8988T (cell line): ENCODE measurements around the gene OSBPL9.
A peak's percentile ranks its signal among the peaks of the same experiment; 100 is the strongest.
"Not testable (repeated sequence)": the region's sequence is repeated elsewhere in the genome, so short reads cannot be mapped to it uniquely, and the experiment has no call there.

Experiments
- DNase-seq: peaks from one replicate; pipeline ENCODE4 v3.0.0; 2011

The OSBPL9 gene

DNA sequence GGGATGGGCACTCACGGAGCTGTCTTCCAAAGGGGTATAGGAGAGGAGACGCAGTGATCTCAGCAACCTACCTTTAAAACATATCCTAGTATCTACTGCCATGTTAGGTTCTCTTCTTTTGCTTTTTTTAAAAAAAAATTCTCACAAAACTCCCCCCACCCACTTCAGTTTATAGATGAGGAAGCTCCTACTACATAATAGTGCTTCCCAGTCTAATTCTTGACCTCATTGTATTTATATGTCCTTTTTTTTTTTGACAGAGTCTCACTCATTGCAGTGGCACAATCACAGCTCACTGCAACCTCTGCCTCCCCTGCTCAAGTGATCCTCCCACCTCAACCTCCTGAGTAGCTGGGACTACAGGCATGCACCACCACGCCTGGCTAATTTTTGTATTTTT, 99.9 kb downstream of the OSBPL9 start:
- DNase-seq, result no peak

DNA sequence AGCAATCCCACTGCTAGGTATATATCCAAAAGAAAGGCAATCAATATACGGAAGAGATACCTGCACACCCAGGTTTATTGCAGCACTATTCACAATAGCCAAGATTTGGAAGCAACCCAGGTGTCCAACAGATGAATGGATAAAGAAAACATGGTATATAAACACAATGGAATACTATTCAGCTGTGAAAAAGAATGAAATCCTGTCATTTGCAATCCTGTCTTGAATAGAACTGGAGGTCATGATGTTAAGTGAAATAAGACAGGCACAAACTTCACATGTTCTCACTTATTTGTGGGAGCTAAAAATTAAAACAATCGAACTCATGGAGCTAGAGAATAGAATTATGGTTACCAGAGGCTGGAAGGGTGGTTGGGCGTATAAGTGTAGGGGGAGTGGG, 101.0 kb downstream of the OSBPL9 start:
- no peak for DNase-seq

DNA sequence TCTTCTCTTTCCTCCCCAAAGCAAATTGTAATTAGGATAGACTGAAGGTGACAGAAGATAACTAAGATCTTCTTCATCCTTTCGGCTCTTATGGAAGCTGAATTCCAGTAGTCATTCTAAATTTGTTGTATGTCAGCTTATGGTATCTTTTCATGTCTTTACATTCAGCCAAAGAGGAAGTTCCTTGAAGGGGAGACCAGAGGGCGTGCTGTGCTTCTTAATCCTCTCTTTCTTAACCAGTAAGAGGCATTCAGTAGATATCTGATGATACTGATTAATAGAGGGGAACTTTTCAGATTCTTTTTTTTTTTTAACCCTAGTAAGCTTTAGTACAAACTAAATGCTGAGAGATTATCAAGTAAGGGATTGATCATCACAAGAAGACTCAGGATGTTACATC, 102.3 kb downstream of the OSBPL9 start:
- no peak for DNase-seq

DNA sequence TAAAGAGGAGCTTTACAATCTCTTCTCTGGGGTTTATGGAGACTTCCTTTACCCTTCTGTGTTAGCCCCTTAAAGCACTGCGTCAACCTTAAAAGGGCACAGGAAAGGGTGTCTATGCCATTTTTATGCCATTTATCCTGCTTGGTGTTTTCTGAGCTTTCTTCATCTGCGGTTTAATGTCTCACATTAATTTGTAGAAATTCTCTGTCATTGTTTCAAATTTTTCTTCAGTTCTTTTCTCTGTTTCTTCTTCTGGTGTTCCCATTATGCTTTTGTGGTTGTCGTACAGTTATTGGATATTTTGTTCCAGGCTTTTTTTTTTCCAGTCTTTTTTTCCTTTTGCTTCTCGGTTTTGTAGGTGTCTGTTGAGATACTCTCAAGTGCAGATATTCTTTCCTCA, 107.9 kb downstream of the OSBPL9 start:
- no peak for DNase-seq

DNA sequence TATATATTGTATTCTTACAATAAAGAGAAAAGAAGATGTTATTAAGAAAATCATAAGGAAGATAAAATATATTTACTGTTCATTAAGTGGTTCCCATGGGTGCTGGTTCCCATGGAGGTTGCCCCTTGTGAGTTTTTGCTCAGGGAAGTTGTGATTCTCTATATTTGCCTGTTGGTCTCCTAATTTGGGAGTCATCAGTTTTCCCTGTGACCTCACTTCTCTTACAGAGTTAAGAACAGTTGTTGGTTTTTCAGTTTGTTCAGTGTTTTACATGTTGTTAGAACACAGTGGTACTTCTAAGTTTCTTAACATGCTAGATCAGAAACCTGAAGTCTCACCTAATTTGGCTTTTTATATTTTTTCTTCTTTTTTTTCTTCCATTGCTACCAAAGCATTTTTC, 109.2 kb downstream of the OSBPL9 start:
- DNase-seq, result no peak

DNA sequence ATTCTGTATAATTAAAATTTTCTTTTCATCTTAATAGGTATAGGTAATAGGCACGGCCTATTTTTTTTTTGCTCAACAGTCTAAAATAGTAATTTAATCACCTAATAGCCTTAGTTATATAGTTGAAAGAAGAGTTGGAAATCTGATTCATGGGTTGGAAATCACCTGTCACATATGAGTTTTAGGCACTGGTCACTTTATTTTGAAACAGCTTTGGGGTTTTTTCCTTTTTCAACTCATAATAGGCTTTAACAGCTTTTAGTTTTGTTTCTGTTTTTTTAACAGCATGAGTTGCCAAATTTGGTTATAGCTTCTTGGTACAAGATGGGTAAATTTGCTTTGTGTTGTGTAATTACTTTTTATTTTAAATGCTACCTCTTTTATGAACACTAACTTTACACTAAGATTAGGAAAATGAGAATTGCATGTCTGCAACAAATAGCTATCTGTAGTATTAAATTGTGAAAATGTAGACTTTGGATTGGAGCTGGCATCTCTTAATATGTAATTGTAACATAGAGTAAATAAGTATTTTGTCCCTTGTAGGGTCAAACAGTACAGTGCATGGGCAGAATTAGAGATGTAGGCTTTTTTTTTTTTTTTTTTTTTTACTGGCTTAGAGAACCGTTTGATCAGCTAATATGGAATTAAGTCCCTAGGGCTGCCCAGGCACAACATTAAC, 109.8 kb downstream of the OSBPL9 start:
- DNase-seq, result no peak

DNA sequence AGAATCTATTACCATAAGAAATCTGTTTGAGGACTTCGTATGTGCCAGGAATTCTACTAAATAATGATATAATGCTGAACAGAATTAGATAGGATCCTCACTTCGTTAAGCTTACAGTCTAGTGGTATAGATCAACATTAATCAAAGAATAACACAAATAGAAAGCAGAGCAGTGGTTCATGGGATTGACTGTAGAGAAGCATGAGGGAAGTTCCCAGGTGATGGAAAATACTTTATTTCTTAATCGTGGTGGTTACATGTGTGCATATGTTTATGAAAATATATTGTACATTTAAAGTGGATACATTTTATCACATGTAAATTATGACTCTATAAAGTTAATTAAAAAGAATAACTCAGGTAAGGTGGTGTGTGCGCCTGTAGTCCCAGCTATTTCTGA, 110.5 kb downstream of the OSBPL9 start:
- no peak for DNase-seq

DNA sequence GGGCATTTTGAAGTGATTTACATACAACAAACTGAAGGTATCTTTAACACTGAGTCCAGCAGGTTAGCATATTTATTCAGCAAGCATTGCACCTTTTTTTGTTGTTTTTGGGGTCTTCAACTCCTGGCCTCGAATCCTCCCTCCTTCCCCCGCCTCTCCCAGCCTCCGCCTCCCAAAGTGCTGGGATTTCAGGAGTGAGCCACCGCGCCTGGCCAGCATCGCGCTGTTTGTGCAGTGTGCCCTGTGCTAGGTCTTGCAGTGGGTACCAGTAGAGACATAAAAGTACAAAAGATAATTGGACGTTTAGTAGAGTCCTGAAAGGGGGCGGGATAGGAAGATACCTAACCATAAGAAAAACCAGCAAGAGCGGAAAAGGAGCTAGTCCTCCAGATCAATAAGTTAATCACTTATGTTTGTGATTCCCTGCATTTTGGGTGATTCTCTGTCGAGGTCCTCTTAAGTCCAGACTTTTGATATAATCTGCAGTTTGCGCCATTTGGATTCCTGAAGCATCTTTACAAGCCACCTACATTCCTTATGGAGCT, 111.8 kb downstream of the OSBPL9 start:
- no peak for DNase-seq

DNA sequence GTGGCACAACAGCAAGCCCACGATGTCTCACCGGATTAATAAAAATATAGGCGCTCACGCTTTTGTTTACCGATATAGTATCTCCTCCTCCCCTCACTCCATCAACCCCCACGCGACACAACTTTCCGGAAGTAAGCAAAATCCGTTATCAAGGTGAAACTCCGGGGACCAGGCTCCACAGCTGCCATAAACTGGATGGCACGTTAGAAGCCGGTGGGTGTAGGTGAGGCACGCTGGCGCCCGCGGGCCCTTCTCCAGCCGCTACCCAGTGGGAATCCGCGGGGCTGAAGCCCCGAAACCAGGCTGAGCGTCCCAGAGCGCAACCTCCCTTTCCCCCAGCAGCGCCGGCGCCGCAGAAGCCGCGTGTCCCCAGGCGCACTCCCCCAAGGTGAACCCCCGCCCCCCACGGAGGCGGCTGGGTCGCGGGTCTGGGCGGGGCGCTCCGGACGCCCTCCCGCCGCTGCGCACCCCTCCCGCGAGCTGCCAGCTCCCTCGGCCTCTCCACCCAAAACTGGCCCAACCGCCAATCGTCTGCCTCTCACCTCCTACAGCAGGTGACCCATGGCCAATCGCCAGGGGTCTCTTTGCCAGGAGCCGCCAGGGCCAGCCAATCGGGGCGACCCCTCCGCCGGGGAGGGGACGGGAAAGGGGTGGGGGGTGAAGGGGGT, 112.4 kb downstream of the OSBPL9 start:
- peak; percentile 65 for DNase-seq

DNA sequence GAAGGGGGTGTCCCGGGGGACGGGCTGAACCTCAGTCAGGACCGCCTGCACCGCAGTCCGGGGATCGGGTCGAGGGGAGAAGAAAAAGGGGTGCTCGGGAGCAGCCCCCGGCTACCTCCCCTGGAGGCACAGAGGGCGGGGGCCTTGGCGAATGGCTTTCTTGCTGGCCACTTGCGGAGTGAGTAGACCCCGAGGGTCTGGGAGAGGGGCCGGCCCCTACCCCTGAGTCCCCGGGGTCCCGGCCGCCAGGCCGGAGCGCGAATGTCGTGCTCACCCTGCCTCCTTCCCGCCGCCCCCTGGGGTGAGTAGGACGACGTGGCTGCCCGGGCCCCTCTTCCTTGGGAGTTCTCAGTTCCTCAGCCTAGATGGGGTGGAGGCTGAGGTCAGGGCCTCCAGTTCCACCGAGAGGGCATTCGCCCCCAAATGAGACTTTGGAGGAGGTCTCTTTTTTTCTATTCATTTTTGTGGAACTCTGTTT, 113.0 kb downstream of the OSBPL9 start:
- DNase-seq, result peak; percentile 27

DNA sequence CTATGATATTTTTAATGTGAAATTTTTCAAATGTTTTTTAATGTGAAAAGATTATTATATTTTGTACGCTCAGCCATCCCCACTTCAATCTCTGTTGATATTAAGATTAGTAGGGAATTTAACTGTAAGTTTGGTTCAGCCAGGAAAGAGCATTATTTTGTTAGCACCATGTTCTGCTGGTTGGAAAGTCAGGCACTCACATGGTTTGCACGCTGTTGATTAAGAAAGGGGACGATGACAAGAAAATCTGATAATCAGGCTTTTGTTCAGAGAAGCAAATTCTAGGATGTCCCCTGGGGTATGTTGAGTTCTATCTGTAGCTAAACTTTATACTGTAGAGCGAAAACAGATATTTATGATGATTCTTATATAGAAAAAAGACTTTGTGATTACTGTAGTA, 115.1 kb downstream of the OSBPL9 start:
- no peak for DNase-seq

DNA sequence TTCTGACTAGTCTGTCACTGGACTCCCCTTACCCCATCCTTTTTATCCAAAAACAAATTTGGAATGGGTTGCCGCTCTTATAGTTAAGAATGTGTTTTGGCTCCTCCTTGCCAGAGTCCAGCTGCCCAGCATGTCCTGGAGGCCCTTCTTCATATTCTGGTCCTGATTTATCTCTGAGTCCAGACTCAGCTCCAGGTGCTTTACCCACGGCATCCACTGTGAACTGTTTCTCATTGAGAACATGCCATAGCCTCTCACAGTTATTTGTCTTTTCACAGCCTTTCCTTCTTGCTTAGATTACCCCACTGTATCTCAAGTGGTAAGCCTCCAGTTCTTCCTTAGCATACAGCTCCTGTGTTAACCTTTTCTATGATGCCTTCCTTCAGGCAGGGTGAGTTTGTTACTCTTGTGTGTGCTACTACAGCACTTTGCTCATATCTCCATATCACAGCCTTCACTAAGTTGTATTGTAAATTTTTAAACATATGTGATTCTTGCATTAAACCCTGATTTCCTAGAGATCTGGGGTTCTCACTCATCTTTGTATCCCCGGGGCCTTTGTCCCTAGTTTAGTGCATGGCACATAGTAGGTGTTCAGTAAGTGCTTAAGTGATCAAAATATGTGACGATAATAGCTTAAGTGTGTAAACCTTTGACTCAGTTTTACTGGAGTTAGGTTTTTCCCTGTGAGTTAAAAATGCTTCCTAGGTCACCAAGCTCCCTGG, 116.0 kb downstream of the OSBPL9 start:
- no peak for DNase-seq

DNA sequence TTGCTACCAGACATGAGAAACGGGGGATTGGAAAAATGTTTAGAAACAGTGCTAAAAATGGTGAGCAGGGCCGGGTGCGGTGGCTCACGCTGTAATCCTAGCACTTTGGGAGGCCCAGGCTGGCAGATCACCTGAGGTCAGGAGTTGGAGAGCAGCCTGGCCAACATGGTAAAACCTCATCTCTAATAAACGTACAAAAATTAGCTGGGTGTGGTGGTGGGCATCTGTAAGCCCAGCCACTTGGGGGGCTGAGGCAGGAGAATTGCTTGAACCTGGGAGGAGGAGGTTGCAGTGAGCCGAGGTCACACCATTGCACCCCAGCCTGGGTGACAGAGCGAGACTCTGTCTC, 116.5 kb downstream of the OSBPL9 start:
- DNase-seq, result not testable (repeated sequence)

DNA sequence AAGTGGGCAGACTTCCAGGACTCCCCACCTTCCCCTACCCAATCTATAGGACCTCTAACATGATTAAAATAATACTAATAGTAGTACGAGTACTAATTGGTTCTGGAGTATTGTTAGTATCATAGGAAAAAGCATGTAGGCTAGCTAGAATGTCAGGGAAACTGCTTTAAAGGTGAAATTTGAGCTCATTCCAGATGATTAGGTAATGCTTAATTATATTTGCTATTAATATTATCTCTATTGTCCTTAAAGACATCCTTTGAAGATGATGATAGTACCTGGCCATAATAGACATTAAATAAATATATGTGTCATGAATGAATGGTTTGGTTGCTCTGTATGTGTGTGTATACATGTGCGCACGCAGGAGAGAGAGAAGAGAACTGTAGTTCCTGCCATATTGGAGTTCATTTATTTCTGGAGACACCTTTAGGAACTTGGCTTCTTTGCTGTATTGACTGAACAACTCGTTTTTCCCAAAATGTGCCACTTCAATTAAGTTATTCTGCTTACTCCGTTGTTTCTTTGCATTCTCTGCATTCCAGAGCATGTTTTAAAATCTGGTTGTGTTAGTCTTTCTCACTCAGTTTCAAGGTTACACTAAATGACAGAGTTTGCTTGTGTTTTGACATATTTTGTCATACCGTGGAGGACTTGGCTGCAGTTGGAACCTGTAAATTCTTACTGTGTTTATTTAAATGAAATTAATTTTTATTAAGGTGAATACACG, 117.1 kb downstream of the OSBPL9 start:
- DNase-seq, result no peak

DNA sequence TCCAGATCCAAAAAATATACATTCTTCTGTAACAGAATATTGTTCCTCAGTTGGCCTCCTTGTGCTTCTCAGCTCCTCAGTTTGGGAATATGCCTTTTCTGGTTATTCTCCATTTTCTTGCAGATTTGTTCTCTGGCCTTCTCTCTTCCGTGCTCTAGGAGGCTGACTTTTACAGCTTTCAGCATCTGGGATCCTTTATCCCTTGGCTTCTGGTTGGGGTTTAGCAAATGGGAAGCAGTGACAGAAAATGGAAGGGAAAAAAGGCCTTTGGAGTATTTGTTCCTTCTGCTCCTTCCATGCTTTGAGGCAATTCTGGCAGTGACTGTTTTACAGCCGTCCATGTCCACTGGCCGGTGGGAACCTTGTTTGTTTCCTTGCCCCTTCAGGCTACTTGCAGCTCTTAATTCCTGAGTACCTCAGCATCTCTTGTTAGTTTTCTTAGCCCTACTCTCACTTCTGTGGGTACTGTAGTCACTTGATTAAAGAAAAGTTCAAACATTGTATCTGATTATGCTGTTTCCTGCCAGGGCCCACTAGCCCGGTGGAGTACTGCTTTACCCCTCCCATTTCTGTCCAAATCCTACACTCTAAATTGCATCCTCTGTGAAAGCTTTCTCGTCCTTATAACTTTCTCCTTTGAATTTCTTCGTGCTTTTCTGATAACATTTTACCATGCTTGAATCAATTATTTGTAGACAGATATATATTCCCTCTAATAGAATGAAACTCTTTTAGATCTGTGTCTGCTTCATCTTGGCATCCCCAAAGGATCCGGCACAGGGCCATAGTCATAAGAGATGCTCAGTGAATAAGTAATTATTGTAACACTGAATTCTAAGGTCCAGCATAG, 118.2 kb downstream of the OSBPL9 start:
- DNase-seq, result no peak

DNA sequence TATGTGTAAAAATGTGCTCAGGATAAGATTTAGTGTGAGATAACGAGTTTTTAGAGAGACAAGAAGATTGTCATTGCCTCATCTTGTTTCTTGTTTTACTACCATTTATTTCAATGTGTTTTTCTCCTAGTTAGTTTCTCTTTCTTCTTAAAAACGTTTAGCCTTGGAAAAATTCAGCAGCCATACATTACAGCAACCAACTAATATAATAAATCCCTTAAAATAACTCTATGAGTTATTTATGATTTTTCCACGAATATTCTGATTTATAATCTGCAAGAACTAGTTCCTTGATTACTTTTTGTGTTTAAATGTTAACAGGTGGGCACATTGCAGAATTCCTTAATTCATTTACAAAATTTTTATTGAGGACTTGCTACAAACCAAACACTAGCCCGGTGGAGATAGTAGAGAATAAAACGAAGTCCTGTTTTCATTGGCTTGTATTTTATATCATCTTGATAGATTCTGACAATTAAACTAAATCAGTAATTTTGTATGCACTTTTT, 118.9 kb downstream of the OSBPL9 start:
- DNase-seq, result no peak

DNA sequence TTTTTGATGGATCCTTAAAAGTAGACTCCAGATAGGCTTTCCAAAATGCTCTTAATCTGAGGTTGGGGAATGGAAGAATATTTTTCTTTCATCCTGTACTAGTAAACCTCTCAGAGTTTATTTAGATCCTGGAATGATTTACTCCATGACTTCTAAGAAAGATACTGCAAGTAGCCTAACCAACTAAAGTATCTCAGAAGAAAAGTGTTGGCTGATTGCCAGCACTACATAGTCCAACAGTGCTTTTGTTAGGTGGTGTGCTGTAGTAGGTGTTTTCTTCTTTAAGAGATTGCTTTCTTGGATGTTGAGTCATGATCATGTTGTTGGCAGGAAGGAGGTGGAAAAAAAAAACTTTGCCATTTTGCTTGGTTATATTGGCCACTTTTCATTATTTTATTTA, 119.8 kb downstream of the OSBPL9 start:
- DNase-seq, result no peak

DNA sequence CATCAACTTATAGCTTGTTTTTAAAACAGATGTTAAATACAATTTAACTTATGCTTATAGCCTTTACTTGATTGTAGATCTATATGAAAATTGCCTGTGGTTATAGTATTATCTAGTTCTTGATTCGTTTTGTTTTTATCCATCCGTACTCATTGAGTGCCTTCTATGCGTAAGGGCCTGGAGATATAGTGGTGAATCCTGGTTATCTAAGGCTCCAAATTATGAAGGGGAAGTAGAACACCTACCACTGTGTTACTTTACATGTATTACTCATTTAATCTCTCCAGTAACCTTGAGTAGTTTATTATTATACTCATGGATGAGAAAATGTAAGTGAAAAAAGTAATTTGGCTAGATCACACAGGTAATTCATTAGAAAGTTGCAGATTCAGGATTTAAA, 121.8 kb downstream of the OSBPL9 start:
- no peak for DNase-seq

DNA sequence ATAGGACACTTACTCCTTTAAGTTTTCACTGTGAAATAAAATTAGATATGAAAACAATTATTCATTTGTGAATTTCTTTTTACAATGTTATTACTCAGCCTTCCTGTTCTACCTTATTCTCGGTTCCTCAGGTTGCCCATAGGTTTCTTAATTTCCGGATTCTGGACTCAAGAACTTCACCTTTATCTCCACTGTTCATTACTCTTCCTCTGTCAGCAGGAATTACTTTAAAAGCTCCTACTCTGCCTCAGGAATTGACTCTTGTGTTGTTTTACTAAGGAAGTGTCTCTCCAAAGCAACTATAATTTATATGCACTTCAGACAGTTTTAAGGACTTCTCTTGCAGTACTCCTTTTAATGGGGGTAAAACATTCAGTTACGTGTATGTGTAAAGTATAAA, 123.8 kb downstream of the OSBPL9 start:
- no peak for DNase-seq

DNA sequence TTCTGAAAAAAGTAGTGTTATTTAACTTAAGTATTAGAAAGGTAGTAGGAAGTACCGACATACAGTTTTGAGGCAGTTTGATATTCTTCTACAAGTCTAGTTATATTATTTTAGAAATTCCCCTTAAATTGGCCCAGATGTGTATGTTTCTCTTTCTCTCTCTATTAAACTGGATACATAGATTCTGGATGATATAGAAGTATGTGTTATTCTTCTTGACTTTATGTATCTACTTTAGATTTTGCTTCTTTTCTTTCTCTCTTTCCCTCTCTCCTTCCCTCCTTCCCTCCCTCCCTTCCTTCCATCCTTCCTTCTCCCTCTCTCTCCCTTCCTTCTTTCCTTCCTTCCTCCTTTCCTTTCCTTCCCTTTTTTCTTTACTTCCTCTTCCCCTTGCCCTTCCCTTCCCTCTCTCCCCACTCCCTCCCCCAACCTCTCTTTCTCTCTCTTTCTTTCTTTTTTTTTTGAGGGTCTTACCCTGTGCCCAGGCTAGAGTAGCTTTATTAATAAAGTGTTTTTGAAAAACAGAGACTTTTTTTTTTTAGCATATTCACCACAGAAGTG, 124.3 kb downstream of the OSBPL9 start:
- no peak for DNase-seq

DNA sequence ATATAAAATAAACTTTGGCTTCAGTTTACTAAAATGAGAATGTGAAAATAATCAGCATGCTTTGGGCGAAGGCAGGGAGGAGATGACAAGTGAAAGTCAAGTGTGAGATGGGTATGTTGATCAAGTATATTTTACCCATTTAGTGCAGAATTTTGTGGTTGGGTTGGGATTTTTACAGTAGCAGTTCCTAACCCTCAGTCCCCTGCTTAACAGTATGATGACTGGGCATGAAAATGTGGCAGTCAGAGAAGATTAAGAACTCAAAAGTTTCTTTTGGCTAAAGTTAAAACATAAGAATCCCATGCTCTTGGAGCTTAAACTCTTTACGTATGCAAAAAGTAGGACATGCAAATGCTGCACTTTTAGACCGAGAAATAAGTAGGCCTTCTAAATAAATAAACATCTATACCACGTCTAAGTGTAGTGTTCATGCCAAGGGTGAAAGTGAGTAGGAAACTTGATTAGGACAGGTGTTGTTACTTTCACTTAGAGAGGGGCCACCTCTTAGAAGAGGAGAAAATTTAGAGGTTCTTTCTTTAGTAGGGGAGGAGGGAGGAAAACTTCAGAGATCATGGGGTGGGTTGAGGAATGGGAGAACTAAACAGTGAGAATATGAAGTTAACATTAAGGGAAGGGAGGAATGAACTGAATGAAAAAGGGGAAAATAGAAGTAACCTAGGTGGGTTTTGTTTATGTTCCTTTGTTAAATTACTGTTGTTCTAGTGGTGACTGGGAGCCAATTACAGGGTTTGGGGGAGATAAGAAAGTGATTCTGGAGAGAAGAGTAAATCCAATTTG, 127.8 kb downstream of the OSBPL9 start:
- DNase-seq, result no peak
